SK-N-MC (cell line): ENCODE measurements around the gene ESRP2.

Experiments
- EZH2 ChIP-seq: fragments of 200-600 bp; sonication (generic); IDR thresholded peaks from one replicate; pipeline ENCODE4 v1.6.1; 2017; ENCODE audit warnings: antibody characterized with exemption
- FOXP2 ChIP-seq: optimal IDR thresholded peaks from 2 replicates; pipeline ENCODE3; 2011; ENCODE audit warnings: mild to moderate bottlenecking, moderate library complexity; ENCODE audit not compliant: insufficient read depth; ENCODE audit errors: extremely low read length, control extremely low read depth
- POLR2AphosphoS5 ChIP-seq: IDR thresholded peaks from 2 replicates; pipeline ENCODE4 v1.6.1; 2012; ENCODE audit warnings: mild to moderate bottlenecking, low read depth, low read length, borderline replicate concordance

DNA sequence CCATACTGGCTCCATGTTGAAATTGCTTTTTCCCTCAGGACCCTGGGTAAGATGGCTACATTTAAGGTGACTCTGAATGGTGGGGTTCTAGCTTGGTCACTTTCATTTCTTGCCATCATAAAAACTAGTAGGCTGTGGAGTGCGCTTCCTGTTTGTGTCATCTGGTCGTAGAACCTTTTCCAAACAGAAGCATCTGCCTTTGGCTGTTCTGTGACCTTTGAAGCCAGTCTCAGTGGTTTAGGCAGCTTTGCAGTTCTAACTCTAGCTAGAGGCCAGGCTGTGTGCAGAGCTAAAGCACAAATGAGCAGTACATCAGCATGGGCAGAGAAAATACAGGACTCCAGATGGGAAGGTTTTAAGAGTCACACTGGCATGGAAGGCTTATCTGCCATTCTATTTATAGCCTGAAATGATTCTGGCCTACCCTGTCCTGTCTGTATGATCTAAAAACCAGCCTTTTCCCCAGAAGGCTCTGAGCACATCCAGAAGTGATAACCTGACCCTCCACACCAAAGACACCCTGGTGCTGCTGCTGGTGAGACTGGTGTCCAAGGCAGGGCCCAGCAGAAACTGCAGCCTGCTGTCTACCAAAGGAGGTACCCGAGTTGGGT is 8.6 kb downstream of the ESRP2 start:
- no peak for TF ChIP-seq EZH2
- TF ChIP-seq FOXP2: no peak
- no peak for TF ChIP-seq POLR2AphosphoS5
